ENCODE results near the gene PPFIA2. TPM values are rescaled to one million over a fixed set of nuclear protein-coding genes. Genes with fewer than 3 reads are reported as not detected.
A peak's percentile ranks its signal among the peaks of the same experiment; 100 is the strongest.

PPFIA2 gene
- total RNA-seq, 1 donor = 4.9 TPM

- no peak for TF ChIP-seq CTCF (IDR thresholded peaks at IDR 0.05; ENCODE audit: insufficient read depth, low read length)
- no peak overlapping the region for H3K4me3 ChIP-seq (ENCODE audit: low read depth, low read length)
- no peak for DNase-seq (ENCODE audit: low read depth)
These were observed 393.9 kb downstream of the PPFIA2 start for GRCh38 chr12:81365284-81365683.

GRCh38 chr12:81360916-81361315 is 398.2 kb downstream of the PPFIA2 start:
- TF ChIP-seq CTCF (IDR thresholded peaks at IDR 0.05; ENCODE audit: insufficient read depth, low read length) = no peak
- no peak overlapping the region for H3K4me3 ChIP-seq (ENCODE audit: low read depth, low read length)
- DNase-seq (ENCODE audit: low read depth) = no peak

- DNase-seq (ENCODE audit: low read depth) = no peak
- TF ChIP-seq CTCF (IDR thresholded peaks at IDR 0.05; ENCODE audit: insufficient read depth, low read length) = no peak
- H3K4me3 ChIP-seq (ENCODE audit: low read depth, low read length) = no peak overlapping the region
These were observed 399.4 kb downstream of the PPFIA2 start for GRCh38 chr12:81359736-81360135.

- H3K4me3 ChIP-seq (ENCODE audit: low read depth, low read length) = no peak overlapping the region
- TF ChIP-seq CTCF (IDR thresholded peaks at IDR 0.05; ENCODE audit: insufficient read depth, low read length) = no peak
- DNase-seq (ENCODE audit: low read depth) = peak; percentile 1
These were observed 404.7 kb downstream of the PPFIA2 start for GRCh38 chr12:81354327-81354932.

- DNase-seq (ENCODE audit: low read depth) = no peak
- H3K4me3 ChIP-seq (ENCODE audit: low read depth, low read length) = no peak overlapping the region
- TF ChIP-seq CTCF (IDR thresholded peaks at IDR 0.05; ENCODE audit: insufficient read depth, low read length) = no peak
These were observed 408.8 kb downstream of the PPFIA2 start for GRCh38 chr12:81350309-81350708.

- no peak for DNase-seq (ENCODE audit: low read depth)
- no peak overlapping the region for H3K4me3 ChIP-seq (ENCODE audit: low read depth, low read length)
- TF ChIP-seq CTCF (IDR thresholded peaks at IDR 0.05; ENCODE audit: insufficient read depth, low read length) = no peak
These were observed 411.7 kb downstream of the PPFIA2 start for GRCh38 chr12:81347404-81347803.

GRCh38 chr12:81340910-81341309 is 418.2 kb downstream of the PPFIA2 start:
- TF ChIP-seq CTCF (IDR thresholded peaks at IDR 0.05; ENCODE audit: insufficient read depth, low read length) = no peak
- no peak overlapping the region for H3K4me3 ChIP-seq (ENCODE audit: low read depth, low read length)
- no peak for DNase-seq (ENCODE audit: low read depth)

Measured in fibroblast of the aortic adventitia (primary cell).